Duodenal mucosa (tissue), 2 donors: ENCODE data around the gene FAM168A.

Source experiments
- H3K27ac ChIP-seq: one replicate; pipeline ENCODE4 v1.7.0; 2013; ENCODE audit warnings: low read depth, low read length
- H3K27me3 ChIP-seq, 2 donors: one replicate each; pipeline ENCODE4 v1.7.0; 2013; ENCODE audit warnings: low read length in 2 of 2, control low read depth in 1 of 2; ENCODE audit not compliant: insufficient read depth in 2 of 2, control insufficient read depth in 1 of 2
- H3K36me3 ChIP-seq, 2 donors: one replicate each; pipeline ENCODE4 v1.7.0; 2013; ENCODE audit warnings: low read length in 2 of 2, control low read depth in 1 of 2; ENCODE audit not compliant: insufficient read depth in 2 of 2, control insufficient read depth in 1 of 2
- H3K4me1 ChIP-seq, 2 donors: one replicate each; pipeline ENCODE4 v1.7.0; 2013; ENCODE audit warnings: low read length in 2 of 2, control low read depth in 1 of 2; ENCODE audit not compliant: insufficient read depth in 2 of 2, control insufficient read depth in 1 of 2
- H3K4me3 ChIP-seq, 2 donors: one replicate each; pipeline ENCODE4 v1.7.0; 2013; ENCODE audit warnings: low read length in 2 of 2, low read depth in 1 of 2
- H3K9ac ChIP-seq, 2 donors: one replicate each; pipeline ENCODE4 v1.7.0; 2013; ENCODE audit warnings: low read length in 2 of 2, low read depth in 1 of 2
- H3K9me3 ChIP-seq, 2 donors: one replicate each; pipeline ENCODE4 v1.7.0; 2013; ENCODE audit warnings: low read length in 2 of 2, control low read depth in 1 of 2; ENCODE audit not compliant: control insufficient read depth in 1 of 2

Gene FAM168A

DNA sequence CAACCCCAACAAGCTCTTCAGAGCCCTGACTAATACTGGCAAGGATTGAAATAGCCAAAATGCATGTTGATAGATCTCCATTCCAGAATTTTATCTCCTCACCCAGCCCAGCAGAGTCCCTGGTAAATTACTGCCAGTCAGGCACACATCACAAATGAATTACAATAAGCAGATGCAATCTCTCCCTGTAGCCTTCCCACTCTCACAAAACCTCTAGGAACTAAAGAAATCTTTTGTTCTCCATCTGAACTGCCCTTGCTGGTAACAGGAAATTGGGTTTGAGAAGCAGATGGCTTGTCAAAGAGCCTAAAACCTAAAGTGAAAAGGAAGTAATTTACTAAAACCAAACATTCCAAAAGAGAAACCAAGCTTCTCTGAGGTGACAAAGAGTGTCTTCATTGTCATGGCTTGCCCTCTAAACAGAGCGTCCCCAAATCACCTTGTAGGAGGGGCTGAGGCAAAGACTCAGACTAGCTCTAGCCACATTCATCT, 59.5 kb downstream of the FAM168A start:
- H3K27ac ChIP-seq: no peak overlapping the region
- H3K4me1 ChIP-seq: peaks cover 6 to 16% of the 10 kb centered on the region in 2 donors
- no peaks in the 10 kb centered on the region for H3K9me3 ChIP-seq
- no peaks in the 10 kb centered on the region for H3K36me3 ChIP-seq
- H3K4me3 ChIP-seq: no peak overlapping the region
- H3K9ac ChIP-seq: no peak overlapping the region
- no peaks in the 10 kb centered on the region for H3K27me3 ChIP-seq

DNA sequence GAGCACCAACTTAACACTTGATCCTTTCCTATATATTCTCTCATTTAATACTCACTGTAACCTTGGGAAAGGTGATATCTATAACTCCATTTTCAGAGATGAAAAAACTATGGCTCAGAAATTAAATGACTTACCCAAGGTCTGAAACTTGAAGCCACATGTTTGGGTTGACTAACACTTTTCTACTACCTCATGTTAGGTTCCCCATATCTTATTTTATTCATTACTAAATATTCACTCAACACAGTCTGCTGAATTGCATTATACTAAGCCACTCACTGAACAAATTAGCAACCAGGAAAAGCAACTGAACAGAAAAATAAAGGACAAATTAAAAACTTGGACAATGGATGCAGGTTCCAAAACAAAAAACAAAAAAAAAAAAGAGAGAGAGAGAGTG, 59.9 kb downstream of the FAM168A start:
- Histone ChIP-seq H3K9ac (no peak overlapping the region), H3K27ac (no peak overlapping the region), H3K9me3 (no peaks in the 10 kb centered on the region), H3K27me3 (no peaks in the 10 kb centered on the region), H3K36me3 (no peaks in the 10 kb centered on the region), H3K4me3 (no peak overlapping the region), H3K4me1 (peaks cover 6 to 18% of the 10 kb centered on the region in 2 donors)

DNA sequence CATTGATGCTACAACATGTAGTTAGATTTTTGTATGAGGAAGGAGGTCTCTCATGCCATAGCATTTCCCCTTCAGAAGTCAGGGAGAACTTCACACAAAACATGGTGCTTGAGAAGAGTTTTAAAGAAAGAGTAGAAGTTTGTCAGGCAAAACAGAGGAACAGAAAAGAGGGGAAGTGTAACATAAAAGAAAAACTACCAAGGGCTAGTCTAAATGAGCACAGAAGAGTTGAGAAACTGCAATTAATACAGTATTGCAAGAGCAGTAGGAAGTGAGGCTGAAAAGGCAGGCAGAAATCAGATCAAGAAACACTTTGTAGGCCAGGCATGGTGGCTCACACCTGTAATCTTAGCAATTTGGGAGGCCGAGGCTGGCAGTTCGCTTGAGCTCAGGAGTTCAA, 61.0 kb downstream of the FAM168A start:
- peaks cover 4 to 20% of the 10 kb centered on the region in 2 donors for H3K4me1 ChIP-seq
- no peak overlapping the region for H3K27ac ChIP-seq
- no peaks in the 10 kb centered on the region for H3K27me3 ChIP-seq
- no peaks in the 10 kb centered on the region for H3K36me3 ChIP-seq
- no peak overlapping the region for H3K4me3 ChIP-seq
- no peaks in the 10 kb centered on the region for H3K9me3 ChIP-seq
- no peak overlapping the region for H3K9ac ChIP-seq

DNA sequence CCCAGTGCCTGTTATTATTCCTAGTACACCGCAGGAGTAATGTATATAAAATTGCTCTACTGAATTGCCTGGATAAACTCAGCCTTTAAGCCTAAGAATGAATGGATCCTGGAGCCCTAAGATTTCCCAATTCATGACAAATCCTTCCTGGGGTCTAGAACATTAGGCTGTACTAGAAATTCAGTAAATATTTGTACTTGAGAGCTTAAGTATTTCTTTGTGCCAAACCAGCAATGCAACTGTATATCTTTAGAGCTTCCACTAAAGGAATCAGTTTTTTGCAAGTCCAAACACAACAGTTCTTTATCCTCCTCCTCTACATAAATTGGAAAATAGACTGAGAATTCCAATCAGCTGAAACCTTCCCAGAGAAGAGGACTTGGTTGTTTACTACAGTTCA, 65.6 kb downstream of the FAM168A start:
- H3K27ac ChIP-seq: no peak overlapping the region
- H3K27me3 ChIP-seq: no peaks in the 10 kb centered on the region
- H3K36me3 ChIP-seq: no peaks in the 10 kb centered on the region
- H3K9ac ChIP-seq: no peak overlapping the region
- peaks cover 35 to 39% of the 10 kb centered on the region in 2 donors for H3K4me1 ChIP-seq
- H3K9me3 ChIP-seq: no peaks in the 10 kb centered on the region
- no peak overlapping the region for H3K4me3 ChIP-seq

DNA sequence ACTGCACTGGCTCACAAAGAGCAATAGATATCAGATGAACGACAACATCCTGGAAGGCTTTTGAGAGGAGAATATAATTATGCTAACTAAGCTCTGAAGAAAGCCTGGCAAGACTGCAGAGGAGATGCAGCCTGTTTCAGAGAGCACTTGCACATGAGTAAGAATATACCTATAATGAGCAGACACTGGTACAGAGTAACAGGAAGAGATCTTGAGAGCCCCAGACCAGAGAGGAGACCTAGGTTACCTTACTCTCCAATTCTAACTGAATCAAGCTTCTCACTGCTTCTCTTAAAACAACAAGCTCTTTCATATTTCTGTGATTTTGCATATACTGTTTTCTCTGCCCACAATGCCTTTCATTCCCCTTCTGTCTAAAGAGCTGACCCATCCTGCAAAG, 66.5 kb downstream of the FAM168A start:
- Histone ChIP-seq H3K4me1 (peaks cover 40 to 45% of the 10 kb centered on the region in 2 donors), H3K4me3 (no peak overlapping the region), H3K27ac (no peak overlapping the region), H3K9ac (no peak overlapping the region), H3K9me3 (no peaks in the 10 kb centered on the region), H3K36me3 (no peaks in the 10 kb centered on the region), H3K27me3 (no peaks in the 10 kb centered on the region)

DNA sequence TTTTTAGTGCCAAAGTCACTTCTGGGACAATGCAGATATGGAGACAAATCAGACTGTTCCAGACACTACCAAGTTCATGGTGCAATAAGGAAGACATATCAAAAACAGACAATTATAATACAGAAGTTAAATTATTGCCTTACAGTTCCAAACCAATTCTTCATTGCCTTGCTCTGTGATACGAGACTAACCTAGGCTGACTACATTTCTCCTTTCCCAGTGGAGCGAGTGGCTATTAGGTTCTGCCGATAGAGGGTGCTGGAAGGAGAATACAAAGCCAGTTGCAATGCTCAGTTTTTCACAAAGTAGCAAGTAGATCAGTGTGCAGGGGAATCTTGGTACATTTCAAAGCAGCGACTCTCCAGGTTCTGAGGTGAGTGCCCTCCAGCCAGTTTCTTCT, 67.8 kb downstream of the FAM168A start:
- H3K9me3 ChIP-seq: no peaks in the 10 kb centered on the region
- no peak overlapping the region for H3K9ac ChIP-seq
- H3K27ac ChIP-seq: no peak overlapping the region
- H3K4me3 ChIP-seq: peak overlapping the region in 1 of 2 donors; percentile 32
- no peaks in the 10 kb centered on the region for H3K27me3 ChIP-seq
- H3K36me3 ChIP-seq: no peaks in the 10 kb centered on the region
- peaks cover 40 to 45% of the 10 kb centered on the region in 2 donors for H3K4me1 ChIP-seq

DNA sequence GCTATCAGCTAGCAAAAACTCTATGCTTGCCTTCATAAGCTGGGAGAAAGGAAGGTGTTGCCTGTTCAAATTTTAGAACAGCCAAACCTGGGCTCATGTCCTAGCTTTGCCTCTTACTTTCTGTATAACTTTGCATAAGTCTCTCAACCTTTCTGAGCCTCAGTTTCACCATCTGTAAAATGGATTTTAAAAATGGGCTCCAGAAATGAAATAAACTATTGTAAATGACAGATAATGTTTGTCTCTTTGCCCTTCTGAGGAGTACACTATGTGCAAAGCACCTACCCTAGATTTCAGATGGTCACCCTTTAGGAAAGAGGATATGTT, 68.7 kb downstream of the FAM168A start:
- H3K4me1 ChIP-seq: peaks cover 40 to 45% of the 10 kb centered on the region in 2 donors
- H3K36me3 ChIP-seq: no peaks in the 10 kb centered on the region
- H3K9ac ChIP-seq: no peak overlapping the region
- H3K9me3 ChIP-seq: no peaks in the 10 kb centered on the region
- no peaks in the 10 kb centered on the region for H3K27me3 ChIP-seq
- peak overlapping the region in 1 of 2 donors; percentile 48 for H3K4me3 ChIP-seq
- no peak overlapping the region for H3K27ac ChIP-seq

DNA sequence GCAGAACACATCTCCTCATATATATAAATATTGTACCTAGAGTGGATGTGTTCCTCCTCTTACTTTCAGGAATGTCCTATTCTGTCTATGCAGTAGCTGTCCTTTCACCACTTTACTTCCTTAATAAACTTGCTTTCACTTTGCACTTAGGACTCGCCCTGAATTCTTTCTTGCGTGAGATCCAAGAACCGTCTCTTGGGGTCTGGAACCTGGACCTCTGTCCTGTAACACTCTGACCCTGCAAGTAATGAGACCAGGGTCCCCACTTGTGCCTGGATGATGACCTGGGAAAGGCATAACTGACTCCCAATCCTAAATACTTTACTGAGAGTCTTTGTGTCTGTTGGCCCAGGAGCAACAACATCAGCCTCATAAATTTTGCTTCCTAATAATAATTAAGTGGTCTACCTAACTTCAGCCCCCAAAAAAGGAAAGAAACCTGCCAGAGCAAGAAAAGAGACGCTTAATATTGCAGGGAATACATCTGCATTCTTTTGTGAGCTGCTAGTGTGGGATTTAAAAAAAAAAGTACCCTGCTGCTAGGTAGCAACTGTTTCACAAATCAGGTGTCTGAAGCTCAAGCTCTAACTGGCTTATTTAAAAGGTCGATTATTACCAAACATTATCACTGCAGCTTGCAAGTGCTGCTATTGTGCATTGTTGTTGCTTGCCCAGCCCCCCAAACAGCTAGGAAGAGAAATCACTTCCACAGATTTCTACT, 69.3 kb downstream of the FAM168A start:
- no peaks in the 10 kb centered on the region for H3K27me3 ChIP-seq
- H3K9ac ChIP-seq: no peak overlapping the region
- no peaks in the 10 kb centered on the region for H3K36me3 ChIP-seq
- peaks cover 40 to 45% of the 10 kb centered on the region in 2 donors for H3K4me1 ChIP-seq
- peak overlapping the region; percentile 53 for H3K27ac ChIP-seq
- H3K4me3 ChIP-seq: peak overlapping the region; percentile 48 to 65
- no peaks in the 10 kb centered on the region for H3K9me3 ChIP-seq

DNA sequence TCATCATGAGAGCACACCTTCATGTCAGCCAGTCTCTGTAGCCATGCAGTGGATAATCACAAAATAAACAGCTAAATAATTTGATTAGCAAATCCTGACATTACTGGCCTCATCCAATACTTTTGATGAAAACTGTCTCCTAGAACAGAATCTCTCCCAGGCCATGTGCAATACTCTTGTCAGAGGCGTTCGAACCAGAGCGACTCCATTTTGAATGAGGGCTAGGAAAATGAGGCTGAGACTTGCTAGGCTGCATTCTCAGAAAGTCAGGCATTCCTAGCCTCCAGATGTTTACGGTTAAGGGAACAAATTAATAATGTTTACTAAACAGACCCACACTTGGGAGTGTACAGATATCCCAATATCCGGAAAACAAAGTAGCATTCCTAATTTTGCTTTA, 69.9 kb downstream of the FAM168A start:
- Histone ChIP-seq H3K9me3 (no peaks in the 10 kb centered on the region), H3K36me3 (no peaks in the 10 kb centered on the region), H3K9ac (no peak overlapping the region), H3K4me1 (peaks cover 40 to 43% of the 10 kb centered on the region in 2 donors), H3K27ac (no peak overlapping the region), H3K4me3 (no peak overlapping the region), H3K27me3 (no peaks in the 10 kb centered on the region)

DNA sequence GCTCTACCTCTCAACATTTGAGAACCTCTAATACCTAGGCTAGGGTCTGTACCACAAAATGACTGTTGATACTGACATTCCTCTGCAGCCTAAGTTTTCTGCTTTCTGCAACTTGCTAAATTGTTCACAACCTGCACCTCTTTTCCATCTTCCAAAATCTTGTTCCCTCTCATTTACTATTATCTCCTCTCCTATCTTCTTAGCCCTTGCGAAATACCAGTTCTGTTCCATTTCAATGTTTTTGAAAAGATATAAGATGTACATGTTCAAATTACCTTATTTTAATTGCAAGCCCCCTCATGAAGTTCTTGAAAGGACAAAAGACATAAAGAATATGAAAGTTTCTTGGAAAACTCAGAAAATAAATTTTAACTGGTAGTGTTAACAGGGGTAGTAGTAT, 72.3 kb downstream of the FAM168A start:
- Histone ChIP-seq H3K9ac (no peak overlapping the region), H3K4me1 (peaks cover 33 to 41% of the 10 kb centered on the region in 2 donors), H3K9me3 (no peaks in the 10 kb centered on the region), H3K27me3 (no peaks in the 10 kb centered on the region), H3K36me3 (no peaks in the 10 kb centered on the region), H3K27ac (no peak overlapping the region), H3K4me3 (no peak overlapping the region)
